GM18498 (cell line): ENCODE results near the gene ATP8A1.
A peak's percentile ranks its signal among the peaks of the same experiment; 100 is the strongest.
"Not testable (repeated sequence)": the region's sequence is repeated elsewhere in the genome, so short reads cannot be mapped to it uniquely, and the experiment has no call there.

Source experiments
- ATAC-seq: cut with Tn5 transposase; IDR thresholded peaks from one replicate; pipeline ENCODE4 v1.9.1; 2021; ENCODE audit warnings: mild to moderate bottlenecking, moderate library complexity; ENCODE audit not compliant: unreplicated experiment

Gene ATP8A1

DNA sequence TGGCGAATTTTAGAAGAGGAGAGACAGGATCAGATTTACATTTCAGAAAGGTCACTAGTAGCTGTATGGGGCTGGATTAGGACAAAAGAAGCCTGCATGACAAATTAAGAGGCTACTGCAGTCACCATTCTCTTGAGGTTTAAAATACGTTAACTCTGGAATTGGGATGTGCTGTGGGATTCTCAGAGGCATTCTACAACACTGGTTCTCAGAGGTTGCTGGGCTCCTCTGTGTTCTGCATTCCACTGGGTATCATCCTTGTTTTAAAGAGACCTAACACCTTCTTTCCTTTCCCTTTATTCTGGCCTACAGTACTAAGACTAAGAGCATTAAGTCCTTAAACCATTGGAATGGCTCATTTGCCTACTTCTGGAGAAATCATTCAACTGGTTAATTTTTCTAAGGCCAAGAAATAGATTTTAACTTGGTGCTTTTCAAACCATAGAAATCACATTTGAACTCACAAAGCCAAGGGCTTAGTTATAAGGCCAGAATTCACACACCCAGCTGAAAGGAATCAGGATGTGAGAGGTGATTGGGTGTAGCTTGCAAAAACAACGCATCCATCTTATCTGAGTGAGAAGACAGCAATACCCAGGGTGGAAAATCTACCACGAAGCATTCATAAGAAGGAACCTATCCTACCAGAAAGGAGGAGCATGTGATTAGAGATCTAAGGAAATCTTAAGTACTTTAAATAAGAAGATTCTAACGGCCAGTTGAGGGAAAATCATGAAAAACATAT is 143.0 kb downstream of the ATP8A1 start:
- ATAC-seq = no peak

DNA sequence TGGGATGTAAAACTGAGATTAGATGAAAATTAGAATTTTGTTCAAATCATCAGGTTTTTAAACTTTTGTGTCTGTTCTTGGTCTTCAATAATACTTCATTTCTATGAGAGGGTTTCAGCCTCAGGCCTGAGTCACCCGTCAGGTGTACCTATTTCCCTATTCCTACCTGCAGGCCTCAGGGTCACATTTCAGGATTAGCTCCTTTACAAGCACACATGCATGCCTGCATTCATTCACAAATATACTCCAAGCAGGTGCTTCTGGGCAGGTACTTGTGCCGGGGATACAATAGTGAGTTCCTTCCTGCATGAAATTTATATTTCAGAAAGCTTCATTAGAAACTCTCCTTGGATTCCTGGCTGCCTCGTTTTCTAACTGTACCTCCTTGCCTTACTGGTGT is 144.7 kb downstream of the ATP8A1 start:
- no peak for ATAC-seq

DNA sequence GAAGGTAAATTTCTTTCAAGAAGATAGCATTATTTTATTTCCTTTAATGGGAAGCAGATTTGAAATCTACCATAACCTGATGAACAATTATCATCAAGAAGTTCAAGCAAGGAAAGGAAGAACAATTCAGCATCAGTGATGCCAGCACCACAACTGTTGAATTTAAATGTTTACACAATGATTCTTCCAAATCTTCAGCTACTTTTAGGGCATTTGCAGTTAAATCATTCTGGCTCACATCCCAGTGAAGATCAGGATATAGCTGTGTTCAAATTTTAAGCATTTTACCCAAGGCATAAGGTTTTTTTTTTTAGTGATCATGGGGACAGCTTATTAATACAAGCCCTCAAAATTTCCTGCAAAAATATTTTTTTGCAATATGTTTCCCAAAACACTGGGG is 146.7 kb downstream of the ATP8A1 start:
- ATAC-seq = no peak

DNA sequence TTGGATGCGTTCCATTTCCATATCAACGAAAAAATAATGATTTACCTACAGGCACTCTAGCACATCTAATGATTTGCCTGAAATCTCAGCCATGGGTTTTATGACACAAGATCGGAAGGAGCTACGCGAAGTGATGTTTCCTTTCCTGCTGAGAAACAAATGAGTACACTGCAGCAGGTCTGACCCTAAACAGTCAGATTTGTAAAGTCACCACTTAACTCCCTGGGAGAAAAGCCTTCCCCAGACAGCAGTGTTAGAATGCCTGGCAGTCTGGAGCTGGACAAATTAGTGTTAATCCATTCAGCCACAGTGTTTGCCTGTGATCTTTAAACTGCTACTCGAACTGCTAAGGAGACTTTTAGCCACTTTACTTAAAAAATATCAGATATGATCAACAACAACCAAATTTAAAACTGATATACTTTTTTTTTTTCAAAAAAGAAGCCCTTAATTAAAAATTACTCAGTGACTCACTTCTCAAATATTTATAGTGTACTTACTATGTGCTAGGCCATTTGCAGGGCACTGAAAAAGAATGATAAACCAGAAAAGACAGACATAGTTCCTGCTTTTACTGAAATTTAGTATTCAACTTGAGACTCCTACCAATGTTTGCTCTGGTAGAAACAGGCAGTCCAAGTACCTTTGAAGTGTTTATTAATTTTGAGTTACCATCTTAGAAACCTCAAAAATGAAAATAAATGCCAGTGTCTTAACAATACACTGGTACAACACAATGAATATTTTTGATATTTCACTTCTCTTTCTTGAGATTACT is 155.1 kb downstream of the ATP8A1 start:
- ATAC-seq = no peak

DNA sequence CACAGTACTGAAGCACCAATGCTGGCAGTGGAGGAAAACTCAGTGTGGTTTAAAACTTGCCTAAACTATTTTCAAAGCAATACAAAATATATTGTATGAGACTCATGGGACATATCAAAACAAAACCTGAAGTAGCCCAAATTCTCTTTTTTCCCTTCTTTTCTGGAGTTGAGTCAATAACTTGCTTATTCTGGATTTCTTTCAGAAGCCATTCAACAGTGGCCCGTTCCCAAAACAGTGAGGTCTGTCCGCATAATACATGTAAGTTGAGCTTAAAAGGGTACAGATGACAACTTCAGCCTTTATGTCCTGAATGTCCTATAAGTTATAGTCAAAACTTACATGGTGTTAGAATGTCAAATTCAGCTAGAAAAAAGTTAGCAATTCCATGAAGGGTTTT is 158.9 kb downstream of the ATP8A1 start:
- ATAC-seq = no peak

DNA sequence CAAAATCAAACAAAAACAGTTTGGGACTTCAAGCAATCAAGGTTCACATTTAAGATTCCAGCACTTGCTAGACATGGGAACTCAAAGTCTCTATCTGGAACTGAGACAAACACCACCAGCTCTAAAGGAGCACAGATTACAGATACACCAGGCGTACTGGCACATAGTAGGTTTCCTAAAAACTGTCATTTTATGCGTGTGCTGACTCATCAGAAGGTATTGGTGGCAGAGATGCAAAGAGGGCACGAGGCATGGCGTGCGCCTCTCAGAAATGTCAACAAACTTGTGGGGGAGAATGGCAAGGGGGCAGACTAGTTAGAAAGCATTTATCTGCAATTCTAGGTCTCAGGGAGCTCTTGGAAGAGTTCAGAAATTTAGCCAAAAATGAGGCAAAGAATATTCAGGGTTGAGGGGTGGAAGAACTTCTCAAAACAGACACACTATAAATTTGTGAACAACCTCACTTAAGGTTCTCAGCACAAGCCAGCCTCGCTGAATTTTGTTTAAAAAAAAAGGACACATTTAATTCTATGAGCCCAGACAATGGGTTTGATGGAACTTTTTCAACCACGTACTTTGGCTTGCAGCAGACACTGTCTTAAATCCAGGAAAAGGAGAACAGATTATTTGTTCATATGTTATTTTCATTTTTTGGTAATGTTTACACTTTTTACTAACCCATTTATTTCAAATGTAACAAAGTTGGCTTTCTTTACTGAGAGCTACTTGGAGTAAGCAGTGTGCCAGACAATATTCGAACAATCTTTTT is 159.6 kb downstream of the ATP8A1 start:
- ATAC-seq = no peak

DNA sequence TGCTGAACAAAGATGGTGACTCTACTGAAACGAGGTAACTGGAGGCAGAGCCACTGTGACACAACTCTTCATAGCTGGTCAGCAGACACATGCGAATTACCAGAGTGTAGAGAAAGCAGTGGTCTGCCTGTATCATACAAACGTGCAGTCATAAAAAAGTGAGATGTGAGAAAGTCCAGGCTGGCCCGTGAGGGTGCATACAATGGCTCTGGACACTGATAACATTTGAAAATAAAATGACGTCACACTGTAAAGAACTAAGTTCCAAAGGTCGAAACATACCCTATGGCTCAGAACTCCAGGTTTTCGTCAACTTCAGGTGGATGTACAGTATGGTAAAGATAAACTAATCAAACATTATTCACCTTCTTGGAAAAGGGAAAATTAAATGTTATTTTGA is 163.9 kb downstream of the ATP8A1 start:
- ATAC-seq = no peak

DNA sequence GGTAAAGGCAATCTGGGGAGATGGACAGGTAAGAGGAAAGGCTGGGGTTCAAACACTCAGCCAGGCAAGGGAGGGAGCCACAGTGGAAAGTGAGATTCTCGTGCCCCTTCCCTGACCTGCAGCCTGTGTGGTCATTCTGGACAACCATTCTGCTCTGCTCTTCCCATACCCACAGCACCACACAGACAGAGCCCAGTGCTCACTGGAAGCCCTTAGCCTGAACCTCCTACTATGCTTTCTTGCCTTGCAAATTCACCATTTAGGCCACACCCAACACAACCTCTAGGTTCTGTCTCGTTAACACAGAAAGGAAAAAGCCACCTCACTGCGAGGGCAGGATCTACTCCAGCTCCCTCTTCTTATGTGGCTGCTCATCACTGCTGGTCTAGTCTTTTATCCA is 166.9 kb downstream of the ATP8A1 start:
- ATAC-seq = no peak

DNA sequence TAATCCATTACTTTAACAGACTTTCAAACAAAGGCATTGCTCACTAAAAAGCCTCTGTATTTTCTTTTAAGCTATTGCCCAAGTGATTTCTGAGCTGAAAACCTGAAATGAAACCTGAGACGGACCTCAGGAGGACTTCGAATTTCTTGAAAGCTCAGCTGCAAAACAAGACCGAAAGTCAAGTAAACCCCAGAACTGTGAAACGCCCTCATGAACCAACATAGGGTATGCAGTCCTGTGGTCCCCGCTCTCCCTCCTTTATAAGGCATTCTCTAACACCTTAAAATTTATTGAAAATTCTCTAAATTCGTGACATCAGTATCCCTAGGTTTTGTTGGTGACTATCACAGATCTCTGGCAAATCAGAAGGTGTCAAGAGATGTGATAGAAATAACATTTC is 167.8 kb downstream of the ATP8A1 start:
- ATAC-seq = peak; percentile 81

DNA sequence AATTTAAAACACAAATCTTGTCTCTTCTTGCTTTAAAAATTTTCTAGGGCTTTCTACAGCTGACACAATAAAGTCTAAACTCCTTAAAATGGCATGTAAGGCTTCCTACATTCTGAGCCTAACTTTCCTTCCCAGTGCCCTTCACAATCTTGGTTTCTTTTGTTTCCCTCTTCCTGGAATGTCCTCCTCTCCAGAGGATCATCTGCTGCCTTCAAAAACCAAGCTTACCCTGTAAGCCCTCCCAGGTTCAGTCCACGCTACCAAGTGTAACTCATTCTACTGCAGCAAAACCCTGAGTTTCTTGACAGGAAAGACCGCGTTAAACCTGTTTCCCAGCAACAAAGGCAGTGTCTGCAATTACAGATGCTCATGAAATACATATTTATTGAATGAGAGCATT is 168.4 kb downstream of the ATP8A1 start:
- ATAC-seq = no peak

DNA sequence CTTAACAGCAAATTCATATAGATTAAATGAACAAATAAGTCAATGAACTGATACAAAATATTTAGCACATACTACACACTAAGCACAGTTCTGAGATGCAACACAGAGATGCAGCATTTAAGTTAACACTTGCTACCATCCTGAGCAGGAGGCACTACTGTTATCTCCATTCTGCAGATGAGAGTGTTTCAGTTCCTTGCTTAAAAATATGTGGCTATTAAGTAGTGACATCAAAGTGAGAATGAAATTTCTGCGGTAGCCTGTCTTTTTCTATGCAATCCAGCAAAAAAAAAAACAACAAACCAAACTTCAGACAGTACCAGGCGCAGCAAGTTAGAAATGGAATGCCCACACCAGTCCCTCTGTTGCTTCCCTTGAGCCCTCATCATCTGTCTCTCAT is 168.8 kb downstream of the ATP8A1 start:
- ATAC-seq = peak; percentile 82

DNA sequence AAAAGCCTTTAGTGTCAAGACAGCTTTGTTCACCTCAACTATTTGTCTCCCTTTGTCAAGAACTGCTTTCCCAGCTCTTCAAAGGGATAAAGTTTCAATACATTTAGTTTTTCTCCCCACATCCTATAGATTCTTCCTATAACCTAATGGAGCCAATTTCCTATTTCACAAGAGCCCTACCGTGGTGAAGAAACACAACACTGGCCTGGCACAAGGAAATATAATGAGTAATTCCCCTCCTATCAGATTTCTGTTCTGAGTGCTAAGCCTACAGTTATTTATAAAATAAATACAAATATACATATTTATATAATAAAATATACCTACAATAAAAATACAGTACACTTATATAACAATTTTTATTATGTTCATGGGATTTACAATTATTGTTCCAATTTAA is 169.7 kb downstream of the ATP8A1 start:
- ATAC-seq = no peak

DNA sequence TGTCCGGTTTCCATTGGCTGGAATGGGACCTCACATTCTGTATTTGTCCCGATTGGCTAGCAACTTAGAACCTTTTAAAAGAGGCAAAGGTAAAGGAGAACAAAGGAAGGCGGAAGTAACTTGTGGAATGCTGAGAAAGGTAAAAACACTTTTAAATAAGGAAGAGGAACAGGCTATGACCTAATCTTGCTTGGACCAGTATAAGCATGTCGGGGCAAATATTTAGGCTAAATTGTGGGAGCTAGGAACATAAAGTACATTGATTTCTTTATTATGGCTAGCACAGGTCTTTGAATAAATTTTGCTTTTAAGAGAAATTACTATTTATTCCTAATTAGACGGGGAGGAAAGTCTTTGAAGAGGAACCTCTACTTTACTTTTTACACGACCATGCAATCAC is 170.7 kb downstream of the ATP8A1 start:
- ATAC-seq = not testable (repeated sequence)

DNA sequence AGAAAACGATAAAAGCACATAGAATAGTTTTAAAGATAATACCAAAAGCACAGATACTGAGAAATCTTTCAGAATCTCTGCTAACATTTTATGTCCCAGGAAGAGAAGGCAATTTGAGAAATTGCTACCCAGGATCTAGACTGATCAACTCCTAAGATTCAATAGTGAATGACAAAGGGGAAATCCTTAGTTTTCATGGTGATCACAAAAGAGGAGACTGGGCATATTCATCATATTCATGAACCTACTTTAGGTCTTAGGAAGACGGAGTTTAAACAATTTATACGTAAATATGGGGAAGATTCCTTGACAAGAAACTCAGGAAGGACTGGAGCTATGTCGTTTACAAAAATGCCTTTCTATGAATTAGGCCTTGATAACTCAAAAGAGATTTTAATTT is 172.3 kb downstream of the ATP8A1 start:
- no peak for ATAC-seq

DNA sequence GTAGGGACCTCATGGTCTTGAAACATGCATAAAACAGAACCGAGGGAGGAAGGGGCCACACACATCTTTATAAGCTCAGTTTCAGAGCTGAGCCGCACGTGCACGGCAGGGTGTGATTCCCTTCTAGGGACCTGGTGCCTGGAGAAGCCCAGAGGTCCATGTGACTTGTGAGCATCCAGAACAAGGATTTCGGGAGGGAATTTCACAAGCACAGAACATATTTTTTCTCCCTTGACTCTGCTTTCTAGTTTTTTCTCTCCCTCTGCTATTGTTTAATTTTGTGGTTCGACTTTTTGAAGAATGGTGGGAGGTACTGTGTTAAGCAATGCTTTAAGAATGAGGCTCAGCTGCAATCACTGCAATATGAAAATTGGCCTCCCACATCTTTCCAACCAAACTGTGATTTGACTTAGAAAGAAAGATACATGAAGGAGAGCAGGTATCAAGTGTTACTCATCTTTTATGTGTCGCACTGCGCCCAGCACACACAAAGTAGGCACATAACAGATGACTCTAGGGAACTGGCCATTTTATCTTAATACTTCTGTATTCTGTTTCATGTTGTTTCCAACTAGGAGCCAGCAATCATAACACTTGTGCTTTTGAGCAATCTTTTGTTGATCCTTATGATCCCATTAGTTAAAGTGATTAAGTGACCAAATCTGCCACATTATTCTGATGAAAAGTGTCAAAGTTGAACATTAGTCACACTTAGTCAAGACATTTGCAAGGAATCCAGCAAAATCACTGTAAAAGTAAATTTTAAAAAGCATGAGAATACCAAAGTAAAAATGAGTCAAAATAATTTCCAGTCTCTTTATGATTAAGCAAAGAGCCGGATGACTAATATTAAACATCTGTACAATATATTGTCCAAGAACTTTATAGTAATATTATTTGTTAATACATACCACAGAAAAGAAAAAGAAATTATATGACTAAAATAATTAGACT is 173.2 kb downstream of the ATP8A1 start:
- ATAC-seq = no peak

DNA sequence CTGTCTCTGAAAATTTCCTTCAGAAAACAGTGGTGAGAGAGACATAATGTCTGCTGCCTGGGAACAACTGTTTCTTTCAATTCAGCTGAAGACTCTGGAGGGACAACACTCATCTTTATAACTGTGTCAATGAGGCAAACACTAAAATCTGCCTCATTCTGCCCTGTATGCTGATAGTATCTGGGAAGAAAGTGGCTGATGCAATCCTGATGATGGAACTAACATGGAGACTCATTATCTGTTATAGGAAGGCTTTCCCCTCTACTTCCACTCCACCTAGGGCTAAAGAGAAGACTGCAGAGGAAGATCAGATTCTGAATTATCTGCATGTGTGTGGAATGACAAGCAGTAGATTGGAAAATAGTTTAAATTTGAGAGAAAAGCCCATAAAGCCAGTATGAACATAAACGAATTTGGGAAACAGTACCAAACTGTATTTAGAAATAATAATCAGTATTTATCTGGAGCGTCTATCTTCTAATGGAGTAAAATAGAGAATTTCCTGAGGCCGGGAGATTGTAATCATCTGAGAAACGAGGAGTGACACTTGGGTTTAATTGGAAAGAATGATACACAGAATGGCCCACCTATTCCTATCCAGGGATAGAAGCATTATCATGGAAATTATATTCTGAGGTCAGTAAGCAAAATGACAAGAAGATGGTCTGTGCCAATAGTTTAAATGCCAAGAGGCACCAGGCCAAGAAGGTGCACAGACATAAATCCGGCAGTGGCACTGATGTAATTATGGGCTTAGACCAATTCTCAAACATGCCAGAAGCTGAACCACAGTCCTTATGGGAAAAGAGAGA is 174.2 kb downstream of the ATP8A1 start:
- no peak for ATAC-seq

DNA sequence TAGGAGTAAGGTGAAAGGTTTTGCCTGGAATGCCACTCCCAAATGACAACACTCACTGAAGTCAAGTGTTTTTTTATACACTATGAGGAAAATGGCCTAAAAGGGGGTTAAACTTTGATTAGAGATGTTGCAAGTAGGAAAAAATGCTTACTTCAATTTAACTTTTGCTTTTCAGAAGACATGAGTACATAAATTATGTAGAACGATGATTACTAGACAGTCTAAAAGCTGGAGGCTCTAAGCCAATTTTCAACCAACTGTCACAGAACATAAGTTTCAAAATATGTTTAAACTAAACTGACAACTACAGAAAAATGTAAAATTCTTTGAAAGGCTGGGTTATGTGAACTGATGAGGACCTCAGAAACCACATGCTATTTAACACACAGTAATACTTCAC is 176.2 kb downstream of the ATP8A1 start:
- no peak for ATAC-seq

DNA sequence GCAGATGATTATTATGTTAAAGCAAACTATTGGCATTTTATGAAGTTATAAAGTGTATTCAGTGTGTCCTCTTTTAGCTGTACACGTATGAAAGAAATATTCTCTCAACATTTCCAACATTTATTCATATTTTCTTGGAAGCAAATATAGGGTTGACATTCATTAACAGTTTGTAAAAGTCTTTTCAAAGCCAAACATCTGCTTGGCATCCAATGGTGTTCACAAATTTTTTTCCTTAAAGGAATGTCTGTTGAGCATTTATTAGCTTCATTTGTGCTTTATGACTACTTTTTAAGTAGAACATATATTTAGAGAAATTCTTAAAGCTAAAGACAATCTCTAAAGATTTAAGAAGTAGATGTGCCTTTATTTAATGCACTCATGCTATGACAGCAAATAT is 176.6 kb downstream of the ATP8A1 start:
- no peak for ATAC-seq

DNA sequence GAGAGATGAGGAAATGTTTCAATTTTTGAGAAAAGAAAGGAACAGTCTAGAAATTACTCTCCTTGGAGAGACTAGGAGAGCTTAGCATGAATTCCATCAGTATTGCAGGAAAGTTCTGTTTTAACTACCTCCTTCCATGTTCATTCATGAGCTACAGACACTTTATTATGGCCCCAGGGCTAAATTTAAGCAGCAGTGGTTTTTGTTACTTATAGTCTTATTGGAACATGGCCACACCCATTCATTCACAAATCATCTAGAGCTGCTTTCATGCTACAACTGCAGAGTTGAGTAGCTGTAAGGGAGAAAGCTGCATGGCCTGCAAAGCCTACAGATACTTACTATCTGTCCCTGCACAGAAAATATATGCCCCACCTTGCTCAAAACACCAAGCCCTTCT is 178.0 kb downstream of the ATP8A1 start:
- ATAC-seq = no peak

DNA sequence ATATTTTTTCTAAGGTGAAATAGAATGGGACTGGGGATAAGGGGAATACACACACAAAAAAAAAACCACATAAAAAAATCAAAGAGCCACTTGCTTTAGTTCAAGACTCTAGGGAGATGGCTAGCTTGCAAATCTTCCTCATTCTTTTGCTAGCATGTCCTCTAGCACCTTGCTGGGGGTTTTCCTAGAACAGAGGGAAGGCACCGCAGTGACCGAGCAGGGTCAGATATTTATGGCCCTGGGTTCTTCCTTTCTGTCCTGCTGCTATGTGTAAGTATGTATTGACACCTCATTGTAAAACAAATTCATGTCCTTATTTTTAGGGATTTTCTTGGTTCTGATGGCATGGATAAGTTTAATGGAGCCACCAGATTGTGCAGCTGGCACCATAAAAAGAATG is 178.4 kb downstream of the ATP8A1 start:
- no peak for ATAC-seq
